GM19438 (cell line): ENCODE results near the gene OARD1.
"Not testable (repeated sequence)": the region's sequence is repeated elsewhere in the genome, so short reads cannot be mapped to it uniquely, and the experiment has no call there.

ENCODE experiments used
- ATAC-seq: cut with Tn5 transposase; IDR thresholded peaks from one replicate; pipeline ENCODE4 v1.9.1; 2021; ENCODE audit warnings: low read depth; ENCODE audit not compliant: unreplicated experiment

Gene OARD1, protein sequence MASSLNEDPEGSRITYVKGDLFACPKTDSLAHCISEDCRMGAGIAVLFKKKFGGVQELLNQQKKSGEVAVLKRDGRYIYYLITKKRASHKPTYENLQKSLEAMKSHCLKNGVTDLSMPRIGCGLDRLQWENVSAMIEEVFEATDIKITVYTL

DNA sequence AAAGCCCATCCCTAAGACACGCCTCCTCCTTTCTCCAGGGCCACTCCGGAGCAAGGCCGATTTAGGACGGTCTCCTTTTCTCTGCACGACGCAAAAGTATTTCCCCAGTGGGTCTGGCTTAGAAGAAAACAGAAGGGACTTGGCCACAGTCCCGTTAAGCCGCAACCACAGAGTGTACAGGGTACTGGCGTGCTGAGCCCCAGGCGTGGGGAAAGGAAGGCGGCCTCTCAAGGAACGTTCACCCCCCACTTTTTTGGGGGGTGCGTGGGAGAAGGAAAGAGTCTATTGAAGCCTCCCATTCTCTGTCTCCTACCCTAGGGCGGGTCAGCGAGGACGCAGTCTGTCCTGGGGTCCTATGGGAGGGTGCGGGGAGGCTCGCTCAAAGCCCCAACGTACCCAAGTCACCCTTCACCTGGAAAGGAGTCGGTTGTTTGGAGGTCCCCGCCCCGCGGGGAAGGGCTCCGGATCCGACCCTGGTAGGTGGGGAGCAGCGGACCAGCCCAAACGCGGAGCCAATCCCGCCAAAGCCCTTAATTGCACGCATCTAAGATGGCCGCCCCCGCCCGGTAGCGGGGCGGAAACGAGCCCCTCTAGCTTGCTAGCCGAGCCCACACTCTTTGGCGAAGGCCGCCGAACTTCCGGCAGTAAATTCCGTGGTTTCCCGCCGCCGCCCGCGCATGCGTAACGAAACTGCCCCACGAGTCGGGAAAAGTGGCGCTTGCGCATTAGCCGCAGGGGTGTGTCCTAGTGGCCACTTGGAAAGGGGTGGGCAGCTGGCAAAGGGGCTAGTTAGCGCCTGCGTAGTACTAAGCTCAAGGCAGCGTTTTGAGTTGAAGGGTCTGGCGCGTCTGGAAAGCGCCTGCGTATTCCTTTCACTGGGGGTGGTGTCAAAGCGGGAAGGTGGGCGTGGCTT lies at the start of gene OARD1:
Gene OARD1, minus strand, starts transcription at position 434 of the 913 bp plus-strand sequence. CDS start 722 bp downstream, outside the sequence.
- peak; percentile 67 for ATAC-seq

- ATAC-seq, result no peak
Observed at GRCh38 chr6:41120058-41120457, 47.9 kb upstream of the OARD1 start.

DNA sequence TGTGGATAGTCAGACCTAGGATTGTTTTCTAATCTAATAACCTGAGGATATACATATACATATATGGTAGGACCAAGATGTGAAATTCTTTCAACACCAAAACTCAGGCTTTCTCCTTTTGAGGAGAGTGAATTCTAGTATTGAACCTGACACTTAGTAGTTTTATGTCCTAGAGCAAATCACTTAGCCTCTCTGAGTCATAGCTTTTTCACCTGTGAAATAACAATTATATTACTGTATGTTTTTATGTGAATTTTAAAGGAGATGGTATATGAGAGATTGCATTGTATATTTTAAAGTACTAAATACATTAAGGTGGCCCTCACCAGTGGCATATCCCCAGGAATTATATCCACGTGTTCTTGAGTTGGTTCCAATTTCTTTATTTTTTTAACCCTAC lies 47.4 kb upstream of the OARD1 start:
- no peak for ATAC-seq

DNA sequence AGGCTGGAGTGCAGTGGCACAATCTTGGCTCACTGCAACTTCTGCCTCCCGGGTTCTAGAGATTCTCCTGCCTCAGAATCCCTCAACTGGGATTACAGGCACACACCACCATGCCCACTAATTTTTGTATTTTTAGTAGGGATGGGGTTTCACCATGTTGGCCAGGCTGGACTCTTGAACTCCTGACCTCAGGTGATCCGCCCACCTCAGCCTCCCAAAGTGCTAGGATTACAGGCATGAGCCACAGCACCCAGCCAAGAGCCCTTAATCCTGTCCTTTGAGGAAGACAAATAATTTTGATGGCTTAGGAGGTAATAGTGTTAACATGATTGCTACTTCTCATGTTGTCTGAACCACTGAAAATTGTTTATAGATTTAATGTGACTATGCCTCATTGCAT lies 42.9 kb upstream of the OARD1 start:
- ATAC-seq, result not testable (repeated sequence)

DNA sequence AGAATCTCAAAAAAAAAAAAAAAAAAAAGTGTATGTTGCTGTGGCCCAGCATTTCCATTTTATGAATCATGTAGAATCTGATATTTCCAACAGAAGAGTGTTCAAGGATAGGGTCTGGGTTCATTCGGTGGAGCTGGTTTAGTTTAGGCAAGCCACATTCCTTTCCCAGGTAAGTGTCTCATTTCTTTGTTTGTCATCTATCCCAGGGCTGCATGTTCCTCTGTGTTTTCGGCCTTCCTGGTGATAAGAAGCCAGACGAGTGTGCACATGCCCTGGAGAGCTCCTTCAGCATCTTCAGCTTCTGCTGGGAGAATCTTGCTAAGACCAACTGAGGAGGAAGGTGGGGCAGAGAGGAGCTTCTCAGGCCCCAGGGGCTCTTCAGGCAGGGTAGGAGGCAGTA lies 38.9 kb upstream of the OARD1 start:
- no peak for ATAC-seq

DNA sequence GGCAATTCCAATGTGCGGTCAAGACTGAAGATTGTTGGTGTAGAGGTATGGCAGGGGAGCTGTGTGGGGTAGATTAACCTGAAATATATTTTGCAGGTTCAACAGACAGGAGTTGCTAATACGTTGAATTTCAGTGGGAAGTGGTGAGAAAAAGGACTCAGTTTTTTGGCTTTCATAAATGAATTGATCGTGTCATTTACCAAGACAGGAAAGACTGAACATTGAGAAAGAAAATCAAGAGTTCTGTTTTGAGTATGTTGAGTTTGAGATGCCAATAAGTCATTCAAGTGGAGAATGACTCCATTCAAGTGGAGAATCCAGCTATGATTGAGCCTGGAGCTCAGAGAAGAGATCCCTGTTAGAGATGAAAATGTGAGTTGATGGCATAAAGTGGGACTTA lies 31.7 kb upstream of the OARD1 start:
- no peak for ATAC-seq

GRCh38 chr6:41100871-41101287 lies 28.7 kb upstream of the OARD1 start:
- ATAC-seq, result no peak

GRCh38 chr6:41098366-41098765 lies 26.2 kb upstream of the OARD1 start:
- no peak for ATAC-seq

- no peak for ATAC-seq
Observed at GRCh38 chr6:41097467-41098090, 25.4 kb upstream of the OARD1 start.

GRCh38 chr6:41093729-41094128 lies 21.6 kb upstream of the OARD1 start:
- ATAC-seq, result no peak

- ATAC-seq, result no peak
Observed at GRCh38 chr6:41092421-41093140, 20.4 kb upstream of the OARD1 start.

DNA sequence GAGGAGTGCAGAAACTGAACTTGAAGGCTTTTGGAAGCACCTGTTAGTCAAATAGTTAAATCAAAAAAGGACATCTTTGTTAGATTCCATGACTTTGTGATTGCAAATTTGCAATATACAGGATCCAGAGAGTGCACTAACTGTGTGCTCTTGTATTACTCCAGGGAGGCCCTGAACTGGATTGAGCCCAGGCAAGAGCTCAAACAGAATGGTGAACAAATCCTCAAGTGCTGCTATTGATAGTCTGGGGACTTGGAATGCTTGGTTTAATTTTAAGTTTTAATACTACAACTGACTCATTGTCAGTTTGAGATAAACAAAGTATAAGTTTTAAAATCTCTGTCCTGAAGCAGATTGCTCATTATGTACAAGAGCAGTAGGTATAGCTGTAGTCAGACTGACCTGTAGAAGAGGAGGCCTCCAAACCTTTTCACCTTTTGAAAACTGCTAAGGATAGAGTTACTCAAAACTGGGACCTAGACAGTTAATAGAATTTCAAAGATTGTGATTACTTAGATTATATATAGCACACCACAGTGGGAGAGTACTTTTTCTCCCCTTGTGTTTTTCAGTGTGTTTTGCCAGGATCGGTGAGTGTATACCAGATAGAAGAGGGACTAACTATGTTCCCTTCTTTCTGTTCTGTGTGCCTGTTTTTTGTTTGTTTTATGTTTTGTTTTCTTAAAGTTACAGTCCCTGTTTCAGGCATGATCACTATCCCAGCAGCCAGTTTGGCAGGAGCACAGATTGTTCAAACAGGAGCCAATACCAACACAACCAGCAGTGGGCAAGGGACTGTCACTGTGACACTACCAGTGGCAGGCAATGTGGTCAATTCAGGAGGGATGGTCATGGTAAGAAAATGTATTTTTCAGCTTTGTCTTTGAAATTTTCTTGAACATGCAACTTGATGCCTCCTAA lies 18.9 kb upstream of the OARD1 start:
- ATAC-seq, result no peak

- no peak for ATAC-seq
Observed at GRCh38 chr6:41088451-41088850, 16.3 kb upstream of the OARD1 start.

- no peak for ATAC-seq
Observed at GRCh38 chr6:41085182-41085581, 13.0 kb upstream of the OARD1 start.

DNA sequence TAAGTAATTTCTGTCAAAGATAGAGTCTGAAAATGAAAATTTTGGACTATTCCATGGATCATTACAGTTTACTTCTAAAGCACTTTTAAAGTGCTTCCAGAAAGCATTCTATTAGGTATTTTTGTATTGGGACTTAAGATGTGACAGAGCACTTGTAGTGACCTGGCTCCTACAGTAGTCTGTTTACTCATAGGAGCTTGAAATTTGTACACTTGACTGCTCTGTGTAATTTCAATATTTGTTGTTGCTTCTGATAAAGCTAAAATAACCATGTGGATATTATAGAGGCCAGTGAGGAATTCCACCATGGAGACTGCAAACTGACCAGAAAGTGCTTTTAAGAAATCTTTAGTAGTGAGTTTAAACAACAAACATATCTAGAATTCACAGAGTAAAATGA lies 10.9 kb upstream of the OARD1 start:
- no peak for ATAC-seq

GRCh38 chr6:41080621-41081020 lies 8.5 kb upstream of the OARD1 start:
- no peak for ATAC-seq

DNA sequence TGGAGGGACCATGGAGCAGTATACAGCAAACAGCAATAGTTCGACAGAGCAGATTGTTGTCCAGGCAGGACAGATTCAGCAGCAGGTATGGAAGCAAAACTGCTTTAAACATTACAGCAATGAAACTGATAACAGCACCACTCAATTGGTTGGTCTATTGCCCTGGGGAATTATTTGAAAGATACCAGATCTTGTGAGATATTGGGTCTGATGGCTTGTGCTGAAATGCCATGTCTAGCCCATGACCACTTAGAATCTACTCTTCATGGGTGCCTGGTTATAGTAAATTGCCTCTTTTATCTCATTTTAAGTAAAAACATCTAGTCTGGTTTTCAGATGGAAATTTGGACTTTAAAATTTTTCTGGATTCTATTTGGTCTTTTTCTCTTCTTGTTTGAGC lies 6.9 kb upstream of the OARD1 start:
- no peak for ATAC-seq

GRCh38 chr6:41078101-41078500 lies 5.9 kb upstream of the OARD1 start:
- no peak for ATAC-seq

DNA sequence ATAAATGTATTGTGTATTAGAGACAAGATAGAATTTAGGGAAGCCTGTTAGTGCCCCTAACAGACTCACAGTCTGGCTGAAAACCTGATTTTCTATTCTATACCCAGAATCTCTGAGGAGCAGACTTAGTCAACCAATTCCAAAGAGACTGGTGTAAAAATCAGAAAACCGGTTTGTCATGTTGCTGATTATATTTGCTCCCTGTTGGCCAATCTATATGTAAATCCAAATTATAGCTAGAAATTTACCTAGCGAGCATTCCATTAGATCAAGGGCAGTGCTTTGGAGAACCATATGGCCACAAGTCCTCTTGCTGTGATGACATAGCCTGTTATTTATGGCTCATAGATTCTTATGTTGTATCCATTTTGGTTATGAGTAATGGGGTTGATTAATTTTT lies 5.4 kb upstream of the OARD1 start:
- no peak for ATAC-seq
